NCI-H1092 (cell line): Measurements from ENCODE around the gene SLU7.
"Not testable (repeated sequence)": the region's sequence is repeated elsewhere in the genome, so short reads cannot be mapped to it uniquely, and the experiment has no call there.

Experiments
- DNase-seq: peaks from one replicate; lab custom pipeline; 2025; lab: John Stamatoyannopoulos, UW

SLU7 gene

GRCh38 chr5:160450164-160450932 lies 31.5 kb upstream of the SLU7 start:
- no peak for DNase-seq

GRCh38 chr5:160449458-160449857 lies 30.6 kb upstream of the SLU7 start:
- no peak for DNase-seq

- no peak for DNase-seq
Observed at GRCh38 chr5:160448886-160449285, 30.0 kb upstream of the SLU7 start.

GRCh38 chr5:160445751-160446150 lies 26.9 kb upstream of the SLU7 start:
- DNase-seq = no peak

DNA sequence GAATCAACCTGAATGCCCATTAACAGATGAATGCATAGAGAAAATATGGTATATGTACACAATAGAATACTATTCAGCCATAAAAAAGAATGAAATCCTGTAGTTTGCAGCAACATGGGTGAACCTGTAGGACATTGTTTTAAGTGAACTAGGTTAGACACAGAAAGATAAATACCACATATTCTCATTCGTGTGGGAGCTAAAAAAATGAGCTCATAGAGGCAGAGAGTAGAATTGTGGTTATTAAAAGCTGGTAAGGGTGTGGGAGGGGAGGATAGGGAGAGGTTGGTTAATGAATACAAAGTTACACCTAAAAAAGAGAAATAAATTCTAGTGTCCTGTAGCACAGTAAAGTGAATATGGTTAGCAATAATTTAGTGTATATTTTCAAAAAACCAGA lies 26.3 kb upstream of the SLU7 start:
- DNase-seq = no peak

DNA sequence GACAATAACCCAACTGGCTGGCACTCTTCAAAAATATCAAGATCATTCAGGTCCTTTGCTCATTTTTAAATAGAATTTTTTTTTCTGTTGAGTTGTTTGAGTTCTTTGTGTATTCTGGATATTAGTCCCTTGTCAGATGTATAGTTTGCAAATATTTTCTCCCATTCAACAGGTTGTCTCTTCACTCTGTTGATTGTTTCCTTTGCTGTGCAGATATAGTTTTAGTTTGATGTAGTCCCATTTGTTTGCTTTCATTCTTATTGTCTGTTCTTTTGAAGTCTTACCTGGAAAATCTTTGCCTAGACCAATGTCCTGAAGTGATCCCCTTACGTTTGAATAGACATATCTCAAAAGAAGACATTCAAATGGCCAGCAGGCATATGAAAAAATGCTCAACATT lies 25.5 kb upstream of the SLU7 start:
- no peak for DNase-seq

DNA sequence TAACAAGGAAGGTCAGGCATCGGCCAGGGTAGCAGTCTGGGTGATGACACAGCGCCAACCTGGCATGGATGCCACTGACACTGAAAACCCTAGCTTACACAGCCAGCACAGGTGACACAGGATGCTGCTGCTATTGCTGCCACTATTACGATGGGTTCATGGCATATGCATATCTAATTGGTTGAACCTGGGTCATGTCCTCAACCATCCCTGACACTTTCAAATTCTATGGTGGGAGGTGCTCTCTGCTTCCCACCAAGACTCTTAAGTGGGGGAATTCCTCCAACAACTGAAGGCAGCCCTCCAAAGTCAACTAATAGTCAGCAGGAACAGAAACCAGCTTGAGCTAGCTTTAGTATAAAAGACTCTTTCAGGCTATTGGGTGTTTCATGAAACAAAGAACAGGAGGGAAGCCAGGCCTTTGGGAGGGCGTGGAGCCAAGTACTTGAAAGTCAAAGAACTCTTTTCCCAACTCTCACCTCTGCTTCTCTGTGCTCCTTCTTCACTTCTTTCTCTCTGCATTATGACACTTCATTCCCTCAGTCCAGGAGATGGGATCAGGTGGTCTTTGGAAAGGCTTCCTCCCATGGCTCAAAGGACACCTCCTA lies 24.0 kb upstream of the SLU7 start:
- DNase-seq = no peak

- DNase-seq = no peak
Observed at GRCh38 chr5:160441311-160441781, 22.5 kb upstream of the SLU7 start.

- DNase-seq = peak; percentile 48
Observed at GRCh38 chr5:160439205-160439600, 20.3 kb upstream of the SLU7 start.

DNA sequence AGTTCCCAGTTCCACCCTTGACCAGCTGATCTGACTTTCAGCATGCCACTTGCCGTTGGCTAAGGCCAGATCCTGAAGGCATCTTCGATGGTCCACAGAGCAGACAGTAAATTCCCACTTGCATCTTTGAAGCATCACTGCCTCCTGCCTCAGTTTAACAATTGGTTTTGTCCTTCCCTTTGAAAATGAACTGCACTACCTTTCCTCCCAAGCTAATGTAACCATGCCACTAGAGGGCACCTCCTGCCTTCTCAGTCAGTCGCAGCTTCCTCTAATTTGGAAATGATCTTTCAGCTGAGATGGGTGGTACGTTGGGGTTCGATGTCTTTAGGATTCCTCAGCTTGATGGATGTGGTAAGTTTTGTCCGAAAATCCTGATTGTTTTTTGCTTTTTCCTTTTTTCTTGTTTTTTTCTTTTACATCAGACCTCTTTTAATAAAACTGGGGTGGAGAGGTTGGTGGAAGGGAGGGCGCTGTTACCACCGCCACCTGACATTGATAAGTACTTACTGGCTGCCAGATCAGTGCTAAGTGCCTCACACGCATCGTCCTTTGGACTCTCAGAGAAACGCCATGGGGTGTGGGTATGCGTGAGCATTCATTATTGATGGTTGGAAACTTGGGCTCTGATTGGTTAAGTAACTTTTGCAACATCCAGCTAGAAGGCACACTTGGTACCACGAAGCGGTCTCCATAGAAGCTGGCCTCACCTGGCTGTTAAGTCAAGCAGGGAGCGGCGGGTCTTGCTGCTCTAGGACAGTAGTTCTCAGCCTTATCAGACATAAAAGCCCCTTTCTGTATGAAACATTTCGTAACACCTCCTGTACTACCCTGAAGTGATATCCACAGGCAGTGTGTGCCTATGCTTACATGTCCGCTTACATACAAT lies 19.7 kb upstream of the SLU7 start:
- peak; percentile 29 for DNase-seq

DNA sequence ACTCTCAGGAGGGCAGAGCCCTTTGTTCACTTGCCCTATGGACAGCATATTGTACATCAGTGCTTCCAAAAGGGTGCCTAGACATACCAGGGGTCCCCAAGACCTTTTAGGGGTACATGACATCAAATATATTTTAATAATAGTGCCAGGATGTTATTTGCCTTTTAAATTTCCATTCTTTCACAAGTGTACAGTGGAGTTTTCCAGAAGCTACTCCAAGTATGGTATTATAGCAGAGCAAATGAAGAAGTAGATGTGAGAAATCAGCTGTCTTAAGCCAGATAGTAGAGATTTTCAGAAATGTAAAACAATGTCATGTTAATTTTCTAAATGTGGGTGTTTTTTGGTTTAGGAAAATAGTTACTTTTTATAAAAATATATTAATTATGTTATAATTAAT lies 18.4 kb upstream of the SLU7 start:
- DNase-seq = no peak

- not testable (repeated sequence) for DNase-seq
Observed at GRCh38 chr5:160436661-160437060, 17.8 kb upstream of the SLU7 start.

GRCh38 chr5:160436017-160436416 lies 17.1 kb upstream of the SLU7 start:
- no peak for DNase-seq

DNA sequence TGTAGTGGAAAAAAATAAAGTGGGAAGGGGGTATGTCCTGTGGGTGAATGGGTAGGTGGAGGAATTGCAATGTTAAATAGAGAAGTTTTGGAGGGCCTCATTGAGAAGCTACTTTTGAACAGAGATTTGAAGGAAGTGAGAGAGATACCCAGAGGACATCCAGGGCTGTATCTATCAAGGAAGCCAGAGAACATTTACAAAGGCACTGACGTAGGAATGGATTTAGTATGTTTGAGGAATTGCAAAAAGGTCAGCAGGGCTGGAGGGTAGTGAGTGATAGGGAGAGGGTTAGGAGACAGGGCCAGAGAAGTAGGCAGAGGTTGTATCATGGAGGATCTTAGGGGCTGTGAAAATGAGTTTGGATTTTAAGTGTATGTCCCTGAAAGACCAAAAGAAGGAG lies 16.7 kb upstream of the SLU7 start:
- DNase-seq = no peak

- DNase-seq = peak; percentile 4
Observed at GRCh38 chr5:160434022-160434531, 15.2 kb upstream of the SLU7 start.

- no peak for DNase-seq
Observed at GRCh38 chr5:160432787-160433186, 13.9 kb upstream of the SLU7 start.

GRCh38 chr5:160432196-160432595 lies 13.3 kb upstream of the SLU7 start:
- no peak for DNase-seq

DNA sequence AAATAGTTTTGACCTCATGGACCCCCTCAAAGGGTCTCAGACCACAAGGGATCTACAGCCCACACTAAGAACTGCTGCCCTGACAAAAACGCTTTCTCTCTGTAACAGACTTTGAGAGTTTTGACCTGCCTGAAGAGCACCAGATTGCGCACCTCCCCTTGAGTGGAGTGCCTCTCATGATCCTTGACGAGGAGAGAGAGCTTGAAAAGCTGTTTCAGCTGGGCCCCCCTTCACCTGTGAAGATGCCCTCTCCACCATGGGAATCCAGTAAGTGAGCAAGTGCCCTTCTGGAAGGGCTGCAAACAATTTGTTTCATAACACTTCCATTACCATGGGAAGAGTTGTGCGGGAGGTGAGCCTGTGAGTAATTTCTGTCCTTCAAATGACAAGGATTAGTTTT lies 8.7 kb upstream of the SLU7 start:
- DNase-seq = no peak

DNA sequence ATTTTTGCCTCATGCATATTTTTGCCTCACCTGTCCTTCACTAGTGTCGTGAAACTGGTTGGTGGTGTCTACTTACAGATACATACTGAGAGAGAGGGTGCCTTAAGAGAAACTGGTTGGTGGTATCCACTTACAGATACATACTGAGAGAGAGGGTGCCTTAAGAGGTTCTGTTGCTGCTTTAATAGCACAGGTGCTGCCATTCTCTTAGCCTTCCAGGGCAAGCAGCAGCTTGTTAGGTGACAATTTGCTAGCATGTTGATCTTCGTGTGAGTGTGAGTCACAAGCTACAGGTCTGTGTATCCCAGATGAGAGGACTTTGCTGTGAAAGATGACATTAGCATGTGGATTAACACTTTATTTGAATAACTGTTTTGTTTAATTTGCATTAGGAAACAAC lies 4.2 kb upstream of the SLU7 start:
- no peak for DNase-seq

DNA sequence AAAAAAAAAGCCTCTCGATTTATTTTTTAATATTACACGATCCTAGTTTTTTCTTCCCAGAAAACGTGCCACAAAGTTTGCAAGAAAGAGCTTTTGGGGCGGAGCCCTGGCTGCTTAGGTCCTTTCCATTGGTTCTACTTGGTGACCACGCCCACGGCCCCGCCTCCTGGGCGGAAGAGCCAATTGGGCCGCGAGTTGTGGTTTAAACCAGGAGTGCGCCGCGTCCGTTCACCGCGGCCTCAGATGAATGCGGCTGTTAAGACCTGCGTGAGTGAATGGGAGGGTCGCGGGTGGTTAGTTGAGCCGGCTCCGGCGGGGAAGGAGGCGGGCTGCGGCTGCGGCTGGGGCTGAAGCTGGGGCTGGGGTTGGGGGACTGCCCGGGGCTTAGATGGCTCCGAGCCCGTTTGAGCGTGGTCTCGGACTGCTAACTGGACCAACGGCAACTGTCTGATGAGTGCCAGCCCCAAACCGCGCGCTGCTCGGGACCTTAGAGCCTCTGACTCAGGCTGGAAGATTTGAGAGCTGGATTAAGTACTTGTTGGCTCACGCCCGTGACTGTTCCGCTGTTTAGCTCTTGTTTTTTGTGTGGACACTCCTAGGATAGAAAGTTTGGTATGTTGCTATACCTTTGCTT lies 2.9 kb upstream of the SLU7 start, which contains the start of gene PTTG1:
Gene PTTG1 (plus strand): TSS at position 231 of the 634 bp plus-strand sequence. CDS start 458 bp downstream, outside the sequence.
- peak; percentile 91 for DNase-seq

DNA sequence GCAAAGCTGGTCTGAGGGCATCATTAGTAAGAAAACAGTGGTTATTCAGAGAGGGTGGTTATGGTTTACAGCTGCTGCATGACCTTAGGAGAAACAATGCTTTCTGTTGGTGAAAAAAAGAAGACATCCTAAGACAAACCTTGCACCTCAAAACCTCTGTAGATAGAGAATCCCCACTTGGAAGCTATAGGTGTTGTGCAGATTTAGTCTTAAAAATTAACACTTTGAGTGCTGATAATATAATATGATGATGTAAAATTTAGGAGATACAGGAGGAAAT lies 1.4 kb upstream of the SLU7 start:
- no peak for DNase-seq
